Duodenal mucosa (tissue), 2 donors: ENCODE data around the gene DIP2C.

Experiments
- H3K27ac ChIP-seq: one replicate; pipeline ENCODE4 v1.7.0; 2013; ENCODE audit warnings: low read depth, low read length
- H3K27me3 ChIP-seq, 2 donors: one replicate each; pipeline ENCODE4 v1.7.0; 2013; ENCODE audit warnings: low read length in 2 of 2, control low read depth in 1 of 2; ENCODE audit not compliant: insufficient read depth in 2 of 2, control insufficient read depth in 1 of 2
- H3K36me3 ChIP-seq, 2 donors: one replicate each; pipeline ENCODE4 v1.7.0; 2013; ENCODE audit warnings: low read length in 2 of 2, control low read depth in 1 of 2; ENCODE audit not compliant: insufficient read depth in 2 of 2, control insufficient read depth in 1 of 2
- H3K4me1 ChIP-seq, 2 donors: one replicate each; pipeline ENCODE4 v1.7.0; 2013; ENCODE audit warnings: low read length in 2 of 2, control low read depth in 1 of 2; ENCODE audit not compliant: insufficient read depth in 2 of 2, control insufficient read depth in 1 of 2
- H3K4me3 ChIP-seq, 2 donors: one replicate each; pipeline ENCODE4 v1.7.0; 2013; ENCODE audit warnings: low read length in 2 of 2, low read depth in 1 of 2
- H3K9ac ChIP-seq, 2 donors: one replicate each; pipeline ENCODE4 v1.7.0; 2013; ENCODE audit warnings: low read length in 2 of 2, low read depth in 1 of 2
- H3K9me3 ChIP-seq, 2 donors: one replicate each; pipeline ENCODE4 v1.7.0; 2013; ENCODE audit warnings: low read length in 2 of 2, control low read depth in 1 of 2; ENCODE audit not compliant: control insufficient read depth in 1 of 2

DIP2C gene

DNA sequence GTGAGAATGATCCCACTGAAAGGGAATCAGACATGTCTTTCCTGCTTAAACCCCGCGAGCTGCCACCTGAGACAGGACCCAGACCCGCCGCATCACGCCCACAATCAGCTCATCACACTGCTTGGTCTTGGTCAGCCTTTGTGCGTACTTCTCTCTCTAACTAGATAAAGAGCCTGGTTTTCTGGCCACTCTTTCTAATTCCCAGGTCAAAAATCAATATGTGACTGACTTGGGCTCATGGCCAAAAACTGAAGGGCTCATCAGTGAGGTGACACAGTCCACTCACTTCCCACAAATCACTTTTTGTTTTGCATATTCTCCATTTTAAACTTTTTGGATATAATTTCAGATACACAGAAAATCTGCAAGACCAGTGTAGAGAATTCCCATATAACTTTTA lies 247.3 kb downstream of the DIP2C start:
- Histone ChIP-seq H3K27ac (no peak overlapping the region), H3K27me3 (no peaks in the 10 kb centered on the region), H3K9me3 (no peaks in the 10 kb centered on the region), H3K4me1 (no peaks in the 10 kb centered on the region), H3K9ac (no peak overlapping the region), H3K4me3 (no peak overlapping the region), H3K36me3 (peaks cover 4 to 11% of the 10 kb centered on the region in 2 donors)

- H3K4me1 ChIP-seq: no peaks in the 10 kb centered on the region
- H3K36me3 ChIP-seq: peaks cover 4 to 14% of the 10 kb centered on the region in 2 donors
- H3K27ac ChIP-seq: no peak overlapping the region
Measured at GRCh38 chr10:441659-442058, 247.8 kb downstream of the DIP2C start.

DNA sequence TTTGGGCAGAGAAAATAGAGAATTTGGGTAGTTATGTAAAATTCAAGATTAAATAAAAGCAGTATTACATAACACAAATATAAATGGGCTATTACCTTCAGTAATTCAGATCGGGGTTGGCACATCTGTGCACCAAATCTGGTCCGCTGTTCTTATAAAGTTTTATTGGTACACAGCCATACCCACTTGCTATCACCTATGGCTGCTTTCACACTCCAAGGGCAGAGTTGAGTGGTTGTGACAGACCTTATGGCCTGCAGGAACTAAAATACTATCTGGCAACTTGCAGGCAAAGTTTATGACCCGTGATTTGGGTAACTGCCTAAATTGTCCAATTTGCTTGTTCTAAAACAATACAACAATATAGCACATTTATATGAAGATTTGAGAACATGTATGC lies 249.3 kb downstream of the DIP2C start:
- Histone ChIP-seq H3K27ac (no peak overlapping the region), H3K9ac (no peak overlapping the region)

More at GRCh38 chr10:441659-442058, 247.8 kb downstream of the DIP2C start:
- H3K27me3 ChIP-seq: no peaks in the 10 kb centered on the region
- no peak overlapping the region for H3K4me3 ChIP-seq
- H3K9me3 ChIP-seq: no peaks in the 10 kb centered on the region
- no peak overlapping the region for H3K9ac ChIP-seq

DNA sequence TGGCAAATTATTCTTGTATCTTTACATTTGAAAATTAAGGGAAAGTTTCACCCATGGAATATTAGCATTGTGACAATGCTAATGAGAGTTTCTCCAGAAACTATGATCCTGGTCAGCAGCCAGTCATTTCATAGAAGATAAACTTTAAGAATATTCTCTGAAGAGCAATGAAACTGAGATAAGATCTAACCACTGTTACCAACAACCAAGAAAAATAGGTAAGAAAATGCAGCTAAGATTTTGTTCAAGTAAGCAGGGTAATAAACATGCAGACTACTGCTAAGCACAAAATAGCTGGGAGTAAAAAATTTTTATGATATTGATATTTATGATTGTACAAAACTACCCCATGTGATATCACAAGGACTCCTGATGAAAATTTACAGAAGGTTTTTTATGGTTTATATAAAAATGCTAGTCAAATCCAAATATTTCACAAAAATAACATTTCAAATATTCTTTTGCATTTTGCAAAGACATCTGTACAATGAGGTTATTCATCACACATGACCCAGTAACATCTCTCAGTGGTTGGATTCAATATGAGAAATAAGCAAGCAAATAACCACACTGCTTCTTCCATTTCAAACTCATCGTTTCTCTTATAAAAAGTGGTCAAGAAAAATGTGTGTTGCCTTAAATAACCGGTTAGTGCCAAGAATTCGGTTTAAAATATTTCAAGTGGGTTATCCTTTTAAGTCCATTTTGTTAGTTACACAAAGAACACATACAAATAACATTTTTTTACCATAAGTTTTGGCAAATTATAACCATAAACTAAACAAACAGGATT lies 251.6 kb downstream of the DIP2C start:
- Histone ChIP-seq H3K4me1 (no peaks in the 10 kb centered on the region), H3K27me3 (no peaks in the 10 kb centered on the region), H3K9ac (no peak overlapping the region), H3K36me3 (peaks cover 4 to 8% of the 10 kb centered on the region in 2 donors), H3K9me3 (no peaks in the 10 kb centered on the region), H3K27ac (no peak overlapping the region), H3K4me3 (no peak overlapping the region)

More for the DNA sequence above, 249.3 kb downstream of the DIP2C start:
- H3K4me1 ChIP-seq: no peaks in the 10 kb centered on the region
- H3K4me3 ChIP-seq: no peak overlapping the region
- peaks cover 4 to 8% of the 10 kb centered on the region in 2 donors for H3K36me3 ChIP-seq
- H3K9me3 ChIP-seq: no peaks in the 10 kb centered on the region
- no peaks in the 10 kb centered on the region for H3K27me3 ChIP-seq

- no peak overlapping the region for H3K27ac ChIP-seq
Measured at GRCh38 chr10:436911-437665, 252.4 kb downstream of the DIP2C start.

DNA sequence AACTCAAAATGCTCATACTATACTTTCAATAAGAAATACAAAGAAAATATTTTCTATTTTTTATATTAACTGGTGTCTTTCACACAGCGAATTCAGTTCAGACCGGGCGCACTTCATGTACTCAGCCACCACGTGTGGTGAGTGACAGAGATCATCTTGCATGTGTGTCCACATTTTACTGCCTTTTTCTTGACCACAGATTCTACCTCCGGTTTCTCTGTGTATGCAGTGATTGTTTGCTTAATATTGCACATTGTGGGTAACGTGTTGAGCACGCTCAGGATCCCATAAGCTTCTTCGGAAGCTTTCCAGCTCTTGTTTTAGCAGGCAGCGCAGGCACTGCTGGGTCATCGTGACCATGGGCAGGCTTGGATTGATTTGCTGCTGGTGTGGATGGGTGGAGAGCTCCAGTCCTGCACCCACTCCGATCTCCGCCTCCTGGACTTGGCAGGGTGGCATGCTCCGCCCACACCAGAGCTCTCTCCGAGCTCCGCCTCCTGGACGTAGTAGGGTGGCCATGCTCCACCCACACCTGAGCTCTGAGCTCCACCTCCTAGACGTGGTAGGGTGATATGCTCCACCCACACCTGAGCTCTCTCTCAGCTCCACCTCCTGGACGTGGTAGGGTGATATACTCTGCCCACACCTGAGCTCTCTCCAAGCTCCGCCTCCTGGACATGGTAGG lies 253.3 kb downstream of the DIP2C start:
- Histone ChIP-seq H3K27ac (no peak overlapping the region), H3K9ac (no peak overlapping the region), H3K4me1 (no peaks in the 10 kb centered on the region), H3K36me3 (peaks cover 4 to 8% of the 10 kb centered on the region in 2 donors), H3K4me3 (no peak overlapping the region), H3K9me3 (no peaks in the 10 kb centered on the region), H3K27me3 (no peaks in the 10 kb centered on the region)

More at GRCh38 chr10:436911-437665, 252.4 kb downstream of the DIP2C start:
- no peak overlapping the region for H3K9ac ChIP-seq
- no peaks in the 10 kb centered on the region for H3K4me1 ChIP-seq
- no peaks in the 10 kb centered on the region for H3K27me3 ChIP-seq
- H3K9me3 ChIP-seq: no peaks in the 10 kb centered on the region
- H3K36me3 ChIP-seq: peaks cover 4 to 8% of the 10 kb centered on the region in 2 donors
- H3K4me3 ChIP-seq: no peak overlapping the region

DNA sequence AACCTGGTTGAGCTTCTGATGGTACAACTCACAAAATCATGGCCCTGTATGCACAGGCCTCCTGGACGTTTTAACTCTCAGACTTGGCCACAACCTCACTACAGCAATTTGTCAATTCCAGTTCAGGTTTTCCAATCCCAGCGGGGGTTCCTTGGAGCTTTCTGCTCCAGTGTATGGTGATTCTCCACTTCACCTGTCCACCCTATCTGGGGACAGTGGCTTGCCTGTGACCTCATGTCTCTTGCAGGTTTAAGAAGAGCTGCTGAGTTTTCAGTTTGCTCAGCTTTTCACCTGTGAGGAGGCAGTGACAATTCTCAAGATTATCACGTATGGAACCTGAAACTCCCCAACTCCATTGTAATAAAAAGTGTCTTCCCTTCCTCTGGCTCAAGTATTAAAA lies 254.1 kb downstream of the DIP2C start:
- H3K4me1 ChIP-seq: no peaks in the 10 kb centered on the region
- no peak overlapping the region for H3K4me3 ChIP-seq
- peaks cover 4 to 5% of the 10 kb centered on the region in 2 donors for H3K36me3 ChIP-seq
- no peak overlapping the region for H3K27ac ChIP-seq
- H3K27me3 ChIP-seq: no peaks in the 10 kb centered on the region
- H3K9me3 ChIP-seq: no peaks in the 10 kb centered on the region
- no peak overlapping the region for H3K9ac ChIP-seq

DNA sequence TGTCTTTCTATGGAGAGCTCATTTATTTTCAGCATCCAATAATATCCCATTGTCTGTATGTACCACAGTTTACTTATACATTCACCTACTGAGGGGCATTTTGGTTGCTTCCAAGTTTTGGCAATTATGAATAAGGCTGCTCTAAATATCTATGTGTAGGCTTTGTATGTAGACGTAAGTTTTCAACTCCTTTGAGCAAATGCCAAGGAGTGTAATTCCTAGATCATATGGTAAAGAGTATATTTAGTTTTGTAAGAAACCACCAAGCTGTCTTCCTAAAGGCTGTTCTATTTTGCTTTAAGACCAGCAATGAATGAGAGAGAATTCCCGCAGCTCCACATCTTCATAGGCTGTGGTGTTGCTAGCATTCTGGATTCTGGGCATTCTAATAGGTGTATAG lies 259.8 kb downstream of the DIP2C start:
- no peaks in the 10 kb centered on the region for H3K9me3 ChIP-seq
- H3K27ac ChIP-seq: no peak overlapping the region
- no peaks in the 10 kb centered on the region for H3K36me3 ChIP-seq
- H3K4me3 ChIP-seq: no peak overlapping the region
- no peaks in the 10 kb centered on the region for H3K4me1 ChIP-seq
- H3K27me3 ChIP-seq: no peaks in the 10 kb centered on the region
- H3K9ac ChIP-seq: no peak overlapping the region

GRCh38 chr10:427761-428519 lies 261.5 kb downstream of the DIP2C start:
- Histone ChIP-seq H3K27me3 (no peaks in the 10 kb centered on the region), H3K36me3 (no peaks in the 10 kb centered on the region), H3K4me3 (no peak overlapping the region), H3K4me1 (no peaks in the 10 kb centered on the region), H3K27ac (no peak overlapping the region), H3K9me3 (no peaks in the 10 kb centered on the region), H3K9ac (no peak overlapping the region)
